ENCODE data around the gene SESTD1. TPM values are rescaled to one million over a fixed set of nuclear protein-coding genes. Genes with fewer than 3 reads are reported as not detected.

The SESTD1 gene
- total and polyA plus RNA-seq, 2 of the 13 experiments (the other 11 are each of a cell fraction or from before 2014, with no cell fraction given), result 74.4 to 101 TPM

GRCh38 chr2:179174240-179174639 is 90.4 kb downstream of the SESTD1 start:
- intact Hi-C loops (cut with micrococcal nuclease; ENCODE audit: unreplicated experiment), result no loop called here
- peaks cover 5% of the 10 kb centered on the region for H3K79me2 ChIP-seq (ENCODE audit: insufficient read depth, low read length)
- ATAC-seq, result peak; percentile 24; the same call in 2 of the 3 replicates
- H3K27ac ChIP-seq (ENCODE audit: extremely low read length, insufficient read depth, low read length), result no peak overlapping the region
- peak; percentile 30 for DNase-seq (ENCODE audit: low spot score)
- H3K9ac ChIP-seq (ENCODE audit: insufficient read depth, low read depth, low read length), result no peak overlapping the region
- in situ Hi-C loops (cut with HindIII; ENCODE audit: extremely low pct_ligation_motif_present, low pct_unique_long_range_greater_than_20kb), result no loop called here
- no peaks in the 10 kb centered on the region for H3K27me3 ChIP-seq (ENCODE audit: control insufficient read depth in 1 of 2, insufficient read depth in 2 of 2, low read length in 2 of 2)
- H4K20me1 ChIP-seq (ENCODE audit: insufficient read depth, low read length), result peaks cover 10% of the 10 kb centered on the region; the same call in 1 of the 2 replicates
- ChIA-PET CTCF (ENCODE audit: low intra/inter-chr PET ratio, low total read pairs) (no interaction called here), POLR2A (no interaction called here)
- H3K4me2 ChIP-seq (ENCODE audit: low read depth, low read length), result no peak overlapping the region
- no TSS peak for BruUV-seq (replicated peaks)
- H3K9me3 ChIP-seq (ENCODE audit: low read length), result no peaks in the 10 kb centered on the region
- peaks cover 21% of the 10 kb centered on the region for H3K4me1 ChIP-seq (ENCODE audit: insufficient read depth, low read length)
- TF ChIP-seq TFAP4 (IDR thresholded peaks at IDR 0.05; ENCODE audit: borderline replicate concordance, low read depth) (0 out of 2 replicates have a peak, but pooled peaks have one; percentile 10), SALL1 (CRISPR knock-in tag; IDR thresholded peaks at IDR 0.05) (peak; percentile 15; the same call in 1 of the 2 replicates), ZNF530 (CRISPR knock-in tag; IDR thresholded peaks at IDR 0.05; ENCODE audit: low read depth) (no peak), TCF7 (IDR thresholded peaks at IDR 0.05; ENCODE audit: low read depth) (peak; percentile 41; the same call in 1 of the 2 replicates), GABPB1 (CRISPR knock-in tag; IDR thresholded peaks at IDR 0.05) (no peak), HNF4A (CRISPR knock-in tag; IDR thresholded peaks at IDR 0.05) (peak; percentile 61; the same call in 1 of the 2 replicates), ZNF570 (CRISPR knock-in tag; IDR thresholded peaks at IDR 0.05; ENCODE audit: borderline replicate concordance) (no peak), BCL6 (CRISPR knock-in tag; IDR thresholded peaks at IDR 0.05) (peak; percentile 59), ELF4 (CRISPR knock-in tag; IDR thresholded peaks at IDR 0.05; ENCODE audit: borderline replicate concordance) (no peak), AHDC1 (CRISPR knock-in tag; IDR thresholded peaks at IDR 0.05; ENCODE audit: borderline replicate concordance) (peak; percentile 35; the same call in 1 of the 2 replicates), ZNF703 (CRISPR knock-in tag; IDR thresholded peaks at IDR 0.05; ENCODE audit: borderline replicate concordance) (no peak), ARID3A (IDR thresholded peaks at IDR 0.05; ENCODE audit: low read depth, low read length) (peak; percentile 47; the same call in 1 of the 2 replicates), ZBTB42 (CRISPR knock-in tag; IDR thresholded peaks at IDR 0.05) (no peak)
- H3K4me3 ChIP-seq (replicated peaks in 1 of 3; ENCODE audit: insufficient read depth in 1 of 3, low read depth in 2 of 3, low read length in 3 of 3), result no peak overlapping the region
- peaks cover 19 to 70% of the 10 kb centered on the region in 2 experiments for H3K36me3 ChIP-seq (replicated peaks in 1 of 2; ENCODE audit: control insufficient read depth in 1 of 2, insufficient read depth in 2 of 2, low read length in 2 of 2)
- no peak overlapping the region for H2AFZ ChIP-seq (ENCODE audit: low read length)
- no peak for FAIRE-seq
- WGBS (ENCODE audit: low lambda C conversion rate), result 91% methylated on average over 1 of the region's 1 CpG

Measured in HepG2 (cell line).